ENCODE results near the gene ARSI. TPM values are rescaled to one million over a fixed set of nuclear protein-coding genes. Genes with fewer than 3 reads are reported as not detected.

The ARSI gene
- total RNA-seq, 1 experiment from 2014 or later: 0.71 TPM

GRCh38 chr5:150271296-150271692 is 31.4 kb downstream of the ARSI start:
- CTCF ChIA-PET: interaction anchor here (2.2 kb wide), 1 partner anchor 81 kb away, joined by 6 read pairs; no protein-coding TSS in a partner anchor
- H3K4me1 Mint-ChIP-seq (ENCODE audit: low read depth, unreplicated experiment): no peaks in the 10 kb centered on the region
- TF ChIP-seq CTCF (IDR thresholded peaks at IDR 0.05; ENCODE audit: unreplicated experiment): no peak
- no peak overlapping the region for H3K4me3 Mint-ChIP-seq (ENCODE audit: low read depth, unreplicated experiment)
- peaks cover 41% of the 10 kb centered on the region for H3K27me3 Mint-ChIP-seq (ENCODE audit: unreplicated experiment)
- no peaks in the 10 kb centered on the region for H3K36me3 Mint-ChIP-seq (ENCODE audit: insufficient read depth, unreplicated experiment)
- DNase-seq: no peak
- intact Hi-C loops (cut with micrococcal nuclease; ENCODE audit: unreplicated experiment): no loop called here
- BruUV-seq (replicated peaks): no TSS peak
- no peaks in the 10 kb centered on the region for H3K9me3 Mint-ChIP-seq (ENCODE audit: low read depth, unreplicated experiment)
- no peak overlapping the region for H3K27ac Mint-ChIP-seq (ENCODE audit: unreplicated experiment)

GRCh38 chr5:150270541-150271295 is 32.0 kb downstream of the ARSI start:
- H3K27ac Mint-ChIP-seq (ENCODE audit: unreplicated experiment): no peak overlapping the region
- CTCF ChIA-PET: interaction anchor here (1.0 kb wide), 1 partner anchor 10 kb away, joined by 3 read pairs; no protein-coding TSS in a partner anchor
- intact Hi-C loops (cut with micrococcal nuclease; ENCODE audit: unreplicated experiment): no loop called here
- no peak for DNase-seq
- peaks cover 35% of the 10 kb centered on the region for H3K27me3 Mint-ChIP-seq (ENCODE audit: unreplicated experiment)
- no peaks in the 10 kb centered on the region for H3K4me1 Mint-ChIP-seq (ENCODE audit: low read depth, unreplicated experiment)
- no peaks in the 10 kb centered on the region for H3K36me3 Mint-ChIP-seq (ENCODE audit: insufficient read depth, unreplicated experiment)
- no TSS peak for BruUV-seq (replicated peaks)
- H3K4me3 Mint-ChIP-seq (ENCODE audit: low read depth, unreplicated experiment): no peak overlapping the region
- no peaks in the 10 kb centered on the region for H3K9me3 Mint-ChIP-seq (ENCODE audit: low read depth, unreplicated experiment)
- no peak for TF ChIP-seq CTCF (IDR thresholded peaks at IDR 0.05; ENCODE audit: unreplicated experiment)

- TF ChIP-seq CTCF (IDR thresholded peaks at IDR 0.05; ENCODE audit: unreplicated experiment): no peak
- intact Hi-C loops (cut with micrococcal nuclease; ENCODE audit: unreplicated experiment): no loop called here
- H3K27me3 Mint-ChIP-seq (ENCODE audit: unreplicated experiment): peaks cover 20% of the 10 kb centered on the region
- no TSS peak for BruUV-seq (replicated peaks)
- H3K27ac Mint-ChIP-seq (ENCODE audit: unreplicated experiment): no peak overlapping the region
- CTCF ChIA-PET: interaction anchor here (1.4 kb wide), 1 partner anchor 19 kb away, joined by 3 read pairs; no protein-coding TSS in a partner anchor
- H3K4me3 Mint-ChIP-seq (ENCODE audit: low read depth, unreplicated experiment): no peak overlapping the region
- DNase-seq: peak; percentile 30
- no peaks in the 10 kb centered on the region for H3K9me3 Mint-ChIP-seq (ENCODE audit: low read depth, unreplicated experiment)
- no peaks in the 10 kb centered on the region for H3K36me3 Mint-ChIP-seq (ENCODE audit: insufficient read depth, unreplicated experiment)
- peaks cover 11% of the 10 kb centered on the region for H3K4me1 Mint-ChIP-seq (ENCODE audit: low read depth, unreplicated experiment)
Observed at GRCh38 chr5:150266871-150267291, 35.8 kb downstream of the ARSI start.

- DNase-seq: no peak
- no peak for TF ChIP-seq CTCF (IDR thresholded peaks at IDR 0.05; ENCODE audit: unreplicated experiment)
- BruUV-seq (replicated peaks): no TSS peak
- intact Hi-C loops (cut with micrococcal nuclease; ENCODE audit: unreplicated experiment): no loop called here
- Mint-ChIP-seq H3K9me3 (ENCODE audit: low read depth, unreplicated experiment) (no peaks in the 10 kb centered on the region), H3K4me3 (ENCODE audit: low read depth, unreplicated experiment) (no peak overlapping the region), H3K36me3 (ENCODE audit: insufficient read depth, unreplicated experiment) (no peaks in the 10 kb centered on the region), H3K4me1 (ENCODE audit: low read depth, unreplicated experiment) (peaks cover 11% of the 10 kb centered on the region), H3K27ac (ENCODE audit: unreplicated experiment) (no peak overlapping the region), H3K27me3 (ENCODE audit: unreplicated experiment) (peaks cover 15% of the 10 kb centered on the region)
- CTCF ChIA-PET: interaction anchor here (1.4 kb wide), 1 partner anchor 19 kb away, joined by 3 read pairs; no protein-coding TSS in a partner anchor
Observed at GRCh38 chr5:150265870-150266383, 36.8 kb downstream of the ARSI start.
